Peyer's patch (tissue), 4 donors: ENCODE measurements around the gene EGR4.

ENCODE experiments used
- CTCF ChIP-seq, 6 experiments: fragments of 450-650 bp in 4 of 6; fragments of 200-600 bp in 2 of 6; sonication (generic) in 1 of 6; IDR thresholded peaks; one replicate each; pipeline ENCODE4 v1.5.1; 2017 to 2019; ENCODE audit warnings: antibody characterized with exemption in 6 of 6, mild to moderate bottlenecking in 3 of 6, moderate library complexity in 1 of 6
- POLR2A ChIP-seq, 2 donors: fragments of 450-650 bp; IDR thresholded peaks; one replicate each; pipeline ENCODE4 v1.5.1; 2017; ENCODE audit warnings: antibody characterized with exemption in 2 of 2, mild to moderate bottlenecking in 2 of 2, moderate library complexity in 2 of 2

- no peak for TF ChIP-seq CTCF (IDR thresholded peaks at IDR 0.05)
- no peak for TF ChIP-seq POLR2A (IDR thresholded peaks at IDR 0.05)
These were observed 35.0 kb downstream of the EGR4 start for GRCh38 chr2:73258186-73258912.
